Measurements from ENCODE around the gene HPCAL1. TPM values are rescaled to one million over a fixed set of nuclear protein-coding genes. Genes with fewer than 3 reads are reported as not detected.

The HPCAL1 gene
- total RNA-seq, 2 donors from 2014 or later = 41.0 to 66.3 TPM

DNA sequence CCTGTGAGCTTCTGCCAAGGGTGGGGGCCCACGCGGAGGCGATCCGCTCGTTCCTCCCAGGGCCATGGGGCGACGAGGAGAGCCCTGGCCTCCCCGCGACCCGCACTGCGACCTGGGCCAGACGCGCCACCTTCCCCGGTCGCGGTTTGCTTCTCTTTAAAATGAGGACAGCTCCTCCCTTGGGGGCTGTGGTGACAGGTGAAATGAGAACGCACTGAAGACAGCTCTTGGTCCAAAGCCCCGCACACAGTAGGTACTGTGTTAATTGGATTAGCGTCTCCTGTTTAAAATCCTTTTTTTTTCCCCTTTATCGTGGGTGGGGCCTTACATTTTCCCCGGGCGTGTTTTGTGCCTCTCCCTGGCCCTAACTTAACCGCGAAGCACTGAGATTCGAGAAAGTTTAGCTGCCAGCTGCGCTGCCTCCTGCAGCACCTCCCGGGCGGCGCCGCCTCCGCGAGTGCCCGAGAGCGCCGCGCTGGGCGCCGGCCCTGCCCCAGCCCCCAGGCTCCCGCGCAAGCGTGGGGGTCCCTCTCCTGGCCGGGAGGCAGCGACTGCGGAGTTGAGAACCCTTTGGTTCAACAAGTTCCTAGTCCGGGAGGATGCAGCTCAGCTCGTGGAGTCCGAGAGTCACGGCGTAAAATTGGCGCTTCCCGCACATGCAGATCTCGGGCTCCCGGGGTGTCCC lies 1.1 kb downstream of the HPCAL1 start:
- Histone ChIP-seq H3K36me3 (replicated peaks in 1 of 2; ENCODE audit: insufficient read depth in 1 of 2, low read depth in 2 of 2) (no peaks in the 10 kb centered on the region), H3K27me3 (no peaks in the 10 kb centered on the region), H3K4me1 (peaks cover 46% of the 10 kb centered on the region), H3K4me3 (peak overlapping the region; percentile 11 to 64), H3K27ac (peak overlapping the region; percentile 31 to 90 (median 82)), H3K9me3 (no peaks in the 10 kb centered on the region)
- TF ChIP-seq, protein P1, sequence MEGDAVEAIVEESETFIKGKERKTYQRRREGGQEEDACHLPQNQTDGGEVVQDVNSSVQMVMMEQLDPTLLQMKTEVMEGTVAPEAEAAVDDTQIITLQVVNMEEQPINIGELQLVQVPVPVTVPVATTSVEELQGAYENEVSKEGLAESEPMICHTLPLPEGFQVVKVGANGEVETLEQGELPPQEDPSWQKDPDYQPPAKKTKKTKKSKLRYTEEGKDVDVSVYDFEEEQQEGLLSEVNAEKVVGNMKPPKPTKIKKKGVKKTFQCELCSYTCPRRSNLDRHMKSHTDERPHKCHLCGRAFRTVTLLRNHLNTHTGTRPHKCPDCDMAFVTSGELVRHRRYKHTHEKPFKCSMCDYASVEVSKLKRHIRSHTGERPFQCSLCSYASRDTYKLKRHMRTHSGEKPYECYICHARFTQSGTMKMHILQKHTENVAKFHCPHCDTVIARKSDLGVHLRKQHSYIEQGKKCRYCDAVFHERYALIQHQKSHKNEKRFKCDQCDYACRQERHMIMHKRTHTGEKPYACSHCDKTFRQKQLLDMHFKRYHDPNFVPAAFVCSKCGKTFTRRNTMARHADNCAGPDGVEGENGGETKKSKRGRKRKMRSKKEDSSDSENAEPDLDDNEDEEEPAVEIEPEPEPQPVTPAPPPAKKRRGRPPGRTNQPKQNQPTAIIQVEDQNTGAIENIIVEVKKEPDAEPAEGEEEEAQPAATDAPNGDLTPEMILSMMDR (IDR thresholded peaks at IDR 0.05) = peak in 2 of 7 experiments; percentile 3 to 17
- peak; percentile 15 to 56 (median 34) for TF ChIP-seq POLR2A (IDR thresholded peaks at IDR 0.05)
- 0 to 1% methylated on average over 9 to 53 of the region's 53 CpGs for WGBS, 2 donors
- ATAC-seq (peak; percentile 22), DNase-seq (peak; percentile 50 to 67 (median 56))
- intact Hi-C loops (cut with DNase I) = no loop called here

DNA sequence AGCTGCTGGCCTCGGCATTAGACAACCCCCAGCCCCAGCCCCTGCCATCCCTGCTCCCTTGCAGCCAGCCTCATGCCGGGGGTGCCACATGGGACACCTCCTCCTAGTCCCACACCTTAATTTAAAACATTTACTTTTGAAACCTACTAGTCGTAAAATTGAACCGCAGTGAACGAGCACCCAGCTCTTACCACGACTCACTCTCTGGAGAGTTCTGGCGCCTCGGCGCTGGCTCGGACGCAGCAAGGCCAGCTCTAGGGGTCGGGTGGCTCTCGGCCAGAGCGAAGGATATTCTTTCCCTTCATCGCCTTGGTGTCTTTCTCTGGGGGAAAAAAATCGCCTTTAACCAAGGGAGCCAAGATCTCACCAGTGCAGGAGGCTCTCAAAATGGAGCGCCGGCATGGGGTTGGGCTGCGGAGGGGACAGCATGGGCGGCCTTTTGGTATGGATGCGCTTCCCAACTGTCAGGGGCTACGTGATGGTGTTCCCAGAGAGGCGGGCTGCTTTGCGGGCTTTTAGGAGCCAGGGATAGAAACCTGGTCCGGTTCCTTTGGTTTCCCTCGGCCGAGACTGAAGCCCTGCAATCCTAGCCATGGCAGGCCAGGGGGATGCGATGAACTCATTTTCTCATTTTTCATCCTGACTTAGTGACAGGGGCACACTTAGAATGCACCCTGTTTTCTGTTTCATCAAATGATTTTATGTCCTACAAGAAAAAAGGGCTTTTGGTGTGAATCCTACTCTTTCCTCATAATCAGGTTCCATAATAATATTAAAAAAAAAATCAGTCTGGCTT lies 2.0 kb downstream of the HPCAL1 start:
- peaks cover 46% of the 10 kb centered on the region for H3K4me1 ChIP-seq
- H3K27me3 ChIP-seq = no peaks in the 10 kb centered on the region
- H3K9me3 ChIP-seq = no peaks in the 10 kb centered on the region
- intact Hi-C loops (cut with DNase I) = no loop called here
- TF ChIP-seq, protein P1 (IDR thresholded peaks at IDR 0.05) = no peak
- no peak for TF ChIP-seq POLR2A (IDR thresholded peaks at IDR 0.05)
- peak overlapping the region; percentile 8 to 64 for H3K4me3 ChIP-seq
- no peaks in the 10 kb centered on the region for H3K36me3 ChIP-seq (replicated peaks in 1 of 2; ENCODE audit: insufficient read depth in 1 of 2, low read depth in 2 of 2)
- ATAC-seq (no peak), DNase-seq (no peak)
- WGBS, 2 donors = 49 to 59% methylated on average over 27 to 28 of the region's 28 CpGs
- H3K27ac ChIP-seq = peak overlapping the region in 3 of 4 donors; percentile 81 to 90 (median 82)

- Histone ChIP-seq H3K4me1 (peaks cover 46% of the 10 kb centered on the region), H3K9me3 (no peaks in the 10 kb centered on the region), H3K27me3 (no peaks in the 10 kb centered on the region), H3K36me3 (replicated peaks in 1 of 2; ENCODE audit: insufficient read depth in 1 of 2, low read depth in 2 of 2) (no peaks in the 10 kb centered on the region), H3K4me3 (no peak overlapping the region), H3K27ac (peak overlapping the region in 1 of 4 donors; percentile 90)
- no peak for TF ChIP-seq POLR2A (IDR thresholded peaks at IDR 0.05)
- TF ChIP-seq, protein P1 (IDR thresholded peaks at IDR 0.05) = no peak
- 66 to 76% methylated on average over 4 of the region's 4 CpGs for whole genome bisulfite sequencing, 2 donors
- intact Hi-C loops (cut with DNase I) = no loop called here
- ATAC-seq = no peak
- DNase-seq = no peak
These were observed 2.5 kb downstream of the HPCAL1 start for GRCh38 chr2:10305254-10305635.

DNA sequence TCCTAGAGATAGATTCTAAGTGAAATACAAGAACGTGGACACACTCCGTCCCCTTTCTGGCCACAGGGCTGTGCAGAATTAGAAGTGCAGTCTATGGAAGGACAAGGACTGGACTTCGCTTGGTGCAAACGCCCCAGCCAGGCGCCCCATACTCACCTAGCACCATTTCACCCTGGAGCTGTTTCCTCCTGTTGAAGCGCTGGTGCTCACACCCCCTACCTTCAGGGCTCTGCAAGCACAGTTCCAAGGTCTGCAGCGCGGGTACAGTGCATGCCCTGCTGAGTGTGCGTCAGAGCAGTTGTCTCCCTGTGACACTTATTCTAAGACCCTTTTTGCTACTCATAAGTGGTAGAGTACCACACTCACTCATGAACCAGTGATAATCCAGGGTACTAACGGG lies 3.0 kb downstream of the HPCAL1 start:
- TF ChIP-seq, protein P1 (IDR thresholded peaks at IDR 0.05) = peak in 6 of 7 experiments; percentile 20 to 62 (median 50)
- no peak for TF ChIP-seq POLR2A (IDR thresholded peaks at IDR 0.05)
- H3K9me3 ChIP-seq = no peaks in the 10 kb centered on the region
- intact Hi-C loops (cut with DNase I) = no loop called here
- H3K27me3 ChIP-seq = no peaks in the 10 kb centered on the region
- no peak overlapping the region for H3K4me3 ChIP-seq
- 61% methylated on average over 7 to 10 of the region's 10 CpGs for WGBS, 2 donors
- H3K27ac ChIP-seq = peak overlapping the region in 1 of 4 donors; percentile 90
- peak; percentile 53 to 72 (median 60) for DNase-seq
- H3K36me3 ChIP-seq (replicated peaks in 1 of 2; ENCODE audit: insufficient read depth in 1 of 2, low read depth in 2 of 2) = no peaks in the 10 kb centered on the region
- peaks cover 46% of the 10 kb centered on the region for H3K4me1 ChIP-seq
- ATAC-seq = no peak

All from body of pancreas (tissue), 4 donors.